Transverse colon (tissue), 3 donors: ENCODE measurements around the gene SLC24A4.

Experiments used
- CTCF ChIP-seq, 5 experiments: fragments of 200-600 bp in 3 of 5; fragments of 450-650 bp in 2 of 5; sonication (generic) in 3 of 5; IDR thresholded peaks; 1 replicate in 2 of 5; 2 replicates in 3 of 5; pipeline ENCODE4 v1.5.1; 2016 to 2017; ENCODE audit warnings: antibody characterized with exemption in 5 of 5, inconsistent platforms in 3 of 5, mild to moderate bottlenecking in 2 of 5, moderate library complexity in 1 of 5
- POLR2A ChIP-seq: fragments of 450-650 bp; IDR thresholded peaks from one replicate; pipeline ENCODE4 v1.6.1; 2016; ENCODE audit warnings: antibody characterized with exemption, mild to moderate bottlenecking, moderate library complexity

- TF ChIP-seq CTCF (IDR thresholded peaks at IDR 0.05) (no peak), POLR2A (no peak)
Observed at GRCh38 chr14:92451245-92451644, 128.3 kb downstream of the SLC24A4 start.
